Loucy (cell line): Measurements from ENCODE around the gene C7orf25.
A peak's percentile ranks its signal among the peaks of the same experiment; 100 is the strongest.

Experiments used
- H2AFZ ChIP-seq: fragments of 200-600 bp; sonication (generic); 2 replicates; pipeline ENCODE4 v1.6.0; 2016; ENCODE audit warnings: antibody characterized with exemption, mild to moderate bottlenecking, low read length, moderate library complexity
- H3F3A ChIP-seq: fragments of 200-600 bp; 2 replicates; pipeline ENCODE4 v1.6.0; 2016; ENCODE audit warnings: antibody characterized with exemption, low read depth, mild to moderate bottlenecking
- H3K27me3 ChIP-seq: fragments of 200-600 bp; sonication (generic); 2 replicates; pipeline ENCODE4 v1.6.1; 2014; ENCODE audit warnings: low read length, mild to moderate bottlenecking; ENCODE audit not compliant: insufficient read depth, poor library complexity, severe bottlenecking
- H3K36me3 ChIP-seq: fragments of 200-600 bp; sonication (generic); 2 replicates; pipeline ENCODE4 v1.6.1; 2016; ENCODE audit warnings: low read length; ENCODE audit not compliant: insufficient read depth
- H3K4me1 ChIP-seq: fragments of 200-600 bp; sonication (generic); 2 replicates; pipeline ENCODE4 v1.5.1; 2014; ENCODE audit warnings: low read length, mild to moderate bottlenecking; ENCODE audit not compliant: insufficient read depth, poor library complexity, severe bottlenecking
- H3K4me2 ChIP-seq: fragments of 200-600 bp; sonication (generic); 2 replicates; pipeline ENCODE4 v1.6.0; 2014; ENCODE audit warnings: antibody characterized with exemption, low read length, low read depth, mild to moderate bottlenecking; ENCODE audit not compliant: poor library complexity, severe bottlenecking
- H3K4me3 ChIP-seq: fragments of 200-600 bp; sonication (generic); 2 replicates; pipeline ENCODE4 v1.5.1; 2014; ENCODE audit warnings: low read length, mild to moderate bottlenecking, mixed read lengths; ENCODE audit not compliant: poor library complexity, severe bottlenecking
- H3K79me2 ChIP-seq: fragments of 200-600 bp; sonication (generic); 2 replicates; pipeline ENCODE4 v1.6.1; 2014; ENCODE audit warnings: low read length; ENCODE audit not compliant: insufficient read depth
- H3K9ac ChIP-seq: fragments of 200-600 bp; sonication (generic); 2 replicates; pipeline ENCODE4 v1.6.0; 2014; ENCODE audit warnings: mild to moderate bottlenecking, low read depth, low read length, moderate library complexity; ENCODE audit not compliant: poor library complexity, severe bottlenecking
- H3K9me2 ChIP-seq: fragments of 200-600 bp; sonication (generic); replicated peaks from 2 replicates; pipeline ENCODE4 v1.6.1; 2016; ENCODE audit warnings: low read depth, low read length, mixed read lengths
- H3K9me3 ChIP-seq: fragments of 200-600 bp; sonication (generic); 2 replicates; pipeline ENCODE4 v1.6.1; 2014; ENCODE audit warnings: mild to moderate bottlenecking, antibody characterized with exemption, low read length, low read depth; ENCODE audit not compliant: insufficient read depth
- H4K20me1 ChIP-seq: fragments of 200-600 bp; sonication (generic); 2 replicates; pipeline ENCODE4 v1.6.0; 2014; ENCODE audit warnings: antibody characterized with exemption, low read length, mild to moderate bottlenecking; ENCODE audit not compliant: insufficient read depth, poor library complexity, severe bottlenecking
- EZH2phosphoT487 ChIP-seq: fragments of 200-600 bp; IDR thresholded peaks from 2 replicates; pipeline ENCODE4 v1.6.1; 2018; ENCODE audit warnings: antibody characterized with exemption, mild to moderate bottlenecking, moderate library complexity, borderline replicate concordance
- TF ChIP-seq, protein P1 (sequence below): fragments of 200-600 bp; sonication (generic); conservative IDR thresholded peaks from 2 replicates; pipeline ENCODE4 v1.5.1; 2014; ENCODE audit warnings: mild to moderate bottlenecking, antibody characterized with exemption, low read length

The C7orf25 gene

DNA sequence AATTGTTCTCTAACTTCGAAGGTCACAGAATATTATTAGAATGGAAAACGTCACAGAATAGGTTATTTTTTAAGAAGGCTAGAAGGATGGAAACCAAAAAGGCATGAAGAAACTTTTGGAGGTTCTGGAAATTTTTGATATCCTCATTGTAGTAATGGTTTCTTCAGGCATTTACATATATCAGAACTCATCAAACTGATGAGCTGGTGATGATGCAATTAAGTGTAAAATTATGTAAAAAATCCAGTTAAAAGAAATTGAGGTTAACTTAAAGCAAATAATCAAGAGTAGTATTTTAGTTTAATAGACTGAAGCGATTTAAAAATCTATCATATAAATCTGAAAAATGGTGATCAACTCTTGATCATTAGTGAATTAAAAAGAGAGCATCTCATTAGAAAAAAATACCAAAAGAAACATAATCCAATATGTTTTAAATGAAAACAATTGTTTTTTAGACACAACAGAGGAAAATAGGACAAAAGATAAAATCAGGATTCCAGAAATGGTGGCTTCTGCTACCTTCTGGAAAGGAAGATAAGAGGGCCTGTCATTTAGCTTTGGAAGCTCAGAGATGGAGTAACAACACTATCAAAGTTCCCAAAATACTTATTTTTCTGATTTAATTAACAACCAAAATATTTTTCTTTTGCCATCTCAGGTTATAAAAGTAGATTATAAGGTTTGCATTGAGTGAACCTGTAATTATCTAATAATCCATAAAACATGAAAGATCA, 10.3 kb upstream of the C7orf25 start:
- Histone ChIP-seq H3K9me2 (no peaks in the 10 kb centered on the region), H3F3A (no peaks in the 10 kb centered on the region), H3K4me3 (no peak overlapping the region), H3K4me1 (peaks cover 31% of the 10 kb centered on the region), H3K36me3 (peaks cover 82% of the 10 kb centered on the region), H2AFZ (no peak overlapping the region), H3K9ac (no peak overlapping the region), H4K20me1 (peaks cover 36% of the 10 kb centered on the region), H3K9me3 (no peaks in the 10 kb centered on the region), H3K4me2 (peak overlapping the region; percentile 21), H3K79me2 (peaks cover 41% of the 10 kb centered on the region), H3K27me3 (no peaks in the 10 kb centered on the region)
- no peak for TF ChIP-seq EZH2phosphoT487
- TF ChIP-seq, protein P1, sequence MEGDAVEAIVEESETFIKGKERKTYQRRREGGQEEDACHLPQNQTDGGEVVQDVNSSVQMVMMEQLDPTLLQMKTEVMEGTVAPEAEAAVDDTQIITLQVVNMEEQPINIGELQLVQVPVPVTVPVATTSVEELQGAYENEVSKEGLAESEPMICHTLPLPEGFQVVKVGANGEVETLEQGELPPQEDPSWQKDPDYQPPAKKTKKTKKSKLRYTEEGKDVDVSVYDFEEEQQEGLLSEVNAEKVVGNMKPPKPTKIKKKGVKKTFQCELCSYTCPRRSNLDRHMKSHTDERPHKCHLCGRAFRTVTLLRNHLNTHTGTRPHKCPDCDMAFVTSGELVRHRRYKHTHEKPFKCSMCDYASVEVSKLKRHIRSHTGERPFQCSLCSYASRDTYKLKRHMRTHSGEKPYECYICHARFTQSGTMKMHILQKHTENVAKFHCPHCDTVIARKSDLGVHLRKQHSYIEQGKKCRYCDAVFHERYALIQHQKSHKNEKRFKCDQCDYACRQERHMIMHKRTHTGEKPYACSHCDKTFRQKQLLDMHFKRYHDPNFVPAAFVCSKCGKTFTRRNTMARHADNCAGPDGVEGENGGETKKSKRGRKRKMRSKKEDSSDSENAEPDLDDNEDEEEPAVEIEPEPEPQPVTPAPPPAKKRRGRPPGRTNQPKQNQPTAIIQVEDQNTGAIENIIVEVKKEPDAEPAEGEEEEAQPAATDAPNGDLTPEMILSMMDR = no peak

DNA sequence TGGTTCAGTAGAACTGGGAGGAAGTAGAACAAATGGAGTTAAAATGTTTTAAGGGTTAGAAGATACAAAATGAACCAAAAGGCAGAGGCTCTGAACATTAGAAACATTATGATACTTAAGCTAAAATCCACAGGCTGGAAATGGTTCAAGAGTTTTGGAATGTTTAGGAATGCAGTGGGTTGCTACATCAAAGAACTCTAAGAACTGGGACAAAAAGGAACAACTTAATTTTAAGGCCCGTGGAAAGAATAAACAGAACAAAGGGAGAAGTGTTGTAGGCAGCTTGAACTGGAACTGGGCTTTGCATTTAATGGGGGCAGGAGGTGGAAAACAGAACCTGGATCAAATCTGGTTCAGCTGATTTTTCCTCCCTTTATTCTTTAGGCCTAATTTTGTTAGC, 3.5 kb upstream of the C7orf25 start:
- no peaks in the 10 kb centered on the region for H3K9me2 ChIP-seq
- no peak overlapping the region for H3K4me2 ChIP-seq
- H3K36me3 ChIP-seq = peaks cover 39% of the 10 kb centered on the region

DNA sequence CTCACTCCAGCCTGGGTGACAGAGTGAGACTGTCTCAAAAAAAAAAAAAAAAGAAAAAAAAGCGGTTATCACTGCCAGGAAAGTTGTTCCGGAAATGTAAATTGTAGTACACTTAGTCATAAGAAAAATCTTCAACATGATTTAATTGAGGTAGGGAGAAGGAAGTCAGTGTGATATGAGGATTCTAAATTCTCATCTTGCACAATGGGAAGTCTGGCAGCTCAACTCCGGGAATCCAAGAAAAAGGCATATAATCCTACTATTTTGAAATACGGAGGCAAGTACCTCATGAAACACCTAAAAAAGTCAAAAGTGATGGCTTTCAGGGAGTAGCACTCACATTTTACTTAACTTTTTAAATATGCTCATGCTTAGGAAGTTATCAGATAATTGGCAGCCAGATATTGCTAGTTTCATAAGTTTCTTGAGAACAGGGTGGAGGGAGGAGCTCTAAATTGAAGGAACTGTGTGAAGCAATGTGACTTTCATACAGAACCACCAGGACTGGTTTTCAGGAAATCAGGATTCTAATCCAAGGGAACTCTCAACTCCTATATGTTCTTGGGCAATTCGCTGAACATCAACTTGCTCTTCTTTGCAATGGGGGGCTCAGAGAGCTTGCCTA, 2.7 kb upstream of the C7orf25 start:
- H3K4me2 ChIP-seq = peak overlapping the region; percentile 85
- no peaks in the 10 kb centered on the region for H3K27me3 ChIP-seq
- no peak overlapping the region for H3K4me3 ChIP-seq
- no peak overlapping the region for H3K9ac ChIP-seq
- H3K9me2 ChIP-seq = no peaks in the 10 kb centered on the region
- H3F3A ChIP-seq = peaks cover 10% of the 10 kb centered on the region; the same call in 1 of the 2 replicates
- H3K9me3 ChIP-seq = no peaks in the 10 kb centered on the region
- H3K36me3 ChIP-seq = peaks cover 31% of the 10 kb centered on the region
- no peaks in the 10 kb centered on the region for H4K20me1 ChIP-seq
- H3K4me1 ChIP-seq = peaks cover 61% of the 10 kb centered on the region
- TF ChIP-seq, protein P1 = no peak
- TF ChIP-seq EZH2phosphoT487 = no peak
- no peak overlapping the region for H2AFZ ChIP-seq
- peaks cover 17% of the 10 kb centered on the region for H3K79me2 ChIP-seq

More for the DNA sequence above, 3.5 kb upstream of the C7orf25 start:
- H3K4me1 ChIP-seq = peaks cover 56% of the 10 kb centered on the region
- no peak overlapping the region for H3K9ac ChIP-seq
- no peaks in the 10 kb centered on the region for H3K27me3 ChIP-seq
- H3K4me3 ChIP-seq = no peak overlapping the region
- H2AFZ ChIP-seq = no peak overlapping the region
- TF ChIP-seq EZH2phosphoT487 = no peak
- TF ChIP-seq, protein P1 = no peak
- H3K9me3 ChIP-seq = no peaks in the 10 kb centered on the region
- peaks cover 12% of the 10 kb centered on the region for H3K79me2 ChIP-seq
- no peaks in the 10 kb centered on the region for H4K20me1 ChIP-seq
- H3F3A ChIP-seq = peaks cover 10% of the 10 kb centered on the region; the same call in 1 of the 2 replicates
